Stimulated activated CD4-positive, alpha-beta T cell treated with anti-CD3 and anti-CD28 coated beads, Interleukin-12 subunit alpha, Interleukin-12 subunit beta, amount 100 ng/mL, for 4 hours (primary cell): ENCODE data around the gene SMAGP.
"Not testable (repeated sequence)": the region's sequence is repeated elsewhere in the genome, so short reads cannot be mapped to it uniquely, and the experiment has no call there.

Experiments
- DNase-seq: peaks from one replicate; pipeline ENCODE4 v3.0.0-alpha.2; 2020

Gene SMAGP

GRCh38 chr12:51263341-51263740, 6.9 kb downstream of the SMAGP start:
- no peak for DNase-seq

- no peak for DNase-seq
These were observed 7.4 kb downstream of the SMAGP start for GRCh38 chr12:51262758-51263177.

GRCh38 chr12:51259600-51259999, 10.6 kb downstream of the SMAGP start:
- not testable (repeated sequence) for DNase-seq

GRCh38 chr12:51254536-51254935, 15.7 kb downstream of the SMAGP start:
- no peak for DNase-seq

GRCh38 chr12:51253276-51253675, 16.9 kb downstream of the SMAGP start:
- DNase-seq: no peak

GRCh38 chr12:51247523-51248206, 22.6 kb downstream of the SMAGP start:
- no peak for DNase-seq

- no peak for DNase-seq
These were observed 23.9 kb downstream of the SMAGP start for GRCh38 chr12:51246254-51246853.

GRCh38 chr12:51245476-51246253, 24.6 kb downstream of the SMAGP start:
- no peak for DNase-seq

GRCh38 chr12:51244269-51244668, 25.9 kb downstream of the SMAGP start:
- DNase-seq: no peak

- DNase-seq: no peak
These were observed 27.3 kb downstream of the SMAGP start for GRCh38 chr12:51242876-51243275.

- DNase-seq: no peak
These were observed 28.1 kb downstream of the SMAGP start for GRCh38 chr12:51242120-51242519.

GRCh38 chr12:51240971-51241370, 29.2 kb downstream of the SMAGP start:
- DNase-seq: no peak

GRCh38 chr12:51238510-51239334, 31.5 kb downstream of the SMAGP start, which contains the start of gene DAZAP2:
Gene DAZAP2 (plus strand): TSS chr12:51238826. CDS start chr12:51238908, 82 bp downstream.
- DNase-seq: peak; percentile 95

GRCh38 chr12:51238037-51238509, 32.1 kb downstream of the SMAGP start:
- no peak for DNase-seq

GRCh38 chr12:51234530-51234929, 35.7 kb downstream of the SMAGP start:
- DNase-seq: no peak

GRCh38 chr12:51232642-51233041, 37.6 kb downstream of the SMAGP start:
- DNase-seq: no peak

GRCh38 chr12:51229116-51229809, 41.0 kb downstream of the SMAGP start:
- no peak for DNase-seq

GRCh38 chr12:51227962-51228361, 42.3 kb downstream of the SMAGP start:
- DNase-seq: no peak

- DNase-seq: not testable (repeated sequence)
These were observed 43.1 kb downstream of the SMAGP start for GRCh38 chr12:51227112-51227511.

GRCh38 chr12:51225771-51226170, 44.4 kb downstream of the SMAGP start:
- DNase-seq: no peak

GRCh38 chr12:51225234-51225633, 45.0 kb downstream of the SMAGP start:
- no peak for DNase-seq

GRCh38 chr12:51224625-51225024, 45.6 kb downstream of the SMAGP start:
- no peak for DNase-seq
